Adrenal gland (tissue), 5 donors: ENCODE data around the gene AKNAD1.

Source experiments
- CTCF ChIP-seq, 6 experiments: fragments of 450-650 bp in 4 of 6; fragments of 200-600 bp in 2 of 6; sonication (generic) in 1 of 6; IDR thresholded peaks; 1 replicate in 5 of 6; 2 replicates in 1 of 6; pipeline versions ENCODE4 v1.5.1 to v1.8.0; 2016 to 2021; ENCODE audit warnings: antibody characterized with exemption in 6 of 6, mild to moderate bottlenecking in 2 of 6, moderate library complexity in 1 of 6
- POLR2A ChIP-seq, 2 donors: fragments of 450-650 bp; IDR thresholded peaks; one replicate each; pipeline ENCODE4 v1.6.1; 2017; ENCODE audit warnings: antibody characterized with exemption in 2 of 2, mild to moderate bottlenecking in 2 of 2, moderate library complexity in 1 of 2
- donor health status: DM: no; HTN: no; CAD: no.

GRCh38 chr1:108847494-108847893 lies 9.4 kb downstream of the AKNAD1 start:
- TF ChIP-seq CTCF (IDR thresholded peaks at IDR 0.05) (no peak), POLR2A (IDR thresholded peaks at IDR 0.05) (no peak)
